ENCODE results near the gene CNOT6L.

GRCh38 chr4:77816546-77816945 is 2.6 kb downstream of the CNOT6L start:
- TF ChIP-seq POLR2A (IDR thresholded peaks at IDR 0.05; ENCODE audit: low read depth) = no peak
- no peak for TF ChIP-seq CTCF (IDR thresholded peaks at IDR 0.05)

All from esophagus muscularis mucosa (tissue), 3 donors.